GM12875 (cell line): ENCODE results near the gene WDR45.

Experiments used
- H3K4me3 ChIP-seq: one replicate; pipeline ENCODE4 v1.5.1; 2011; ENCODE audit warnings: low read depth, low read length, control low read depth
- CTCF ChIP-seq: IDR thresholded peaks from 2 replicates; pipeline ENCODE4 v1.5.1; 2011; ENCODE audit warnings: low read depth, mild to moderate bottlenecking, control low read depth, inconsistent platforms, low read length, moderate library complexity, borderline replicate concordance; ENCODE audit not compliant: insufficient read depth

WDR45 gene

GRCh38 chrX:49075347-49075746, 4.3 kb downstream of the WDR45 start:
- no peak for TF ChIP-seq CTCF
- no peak overlapping the region for H3K4me3 ChIP-seq

- TF ChIP-seq CTCF: no peak
- H3K4me3 ChIP-seq: peak within 1 kb of the TSS; percentile 58
These were observed 5.8 kb downstream of the WDR45 start, which contains the start of gene PRAF2 for GRCh38 chrX:49073601-49074575. TSS of gene PRAF2 (minus strand) at chrX:49074002. CDS start at chrX:49073987, 15 bp downstream.

DNA sequence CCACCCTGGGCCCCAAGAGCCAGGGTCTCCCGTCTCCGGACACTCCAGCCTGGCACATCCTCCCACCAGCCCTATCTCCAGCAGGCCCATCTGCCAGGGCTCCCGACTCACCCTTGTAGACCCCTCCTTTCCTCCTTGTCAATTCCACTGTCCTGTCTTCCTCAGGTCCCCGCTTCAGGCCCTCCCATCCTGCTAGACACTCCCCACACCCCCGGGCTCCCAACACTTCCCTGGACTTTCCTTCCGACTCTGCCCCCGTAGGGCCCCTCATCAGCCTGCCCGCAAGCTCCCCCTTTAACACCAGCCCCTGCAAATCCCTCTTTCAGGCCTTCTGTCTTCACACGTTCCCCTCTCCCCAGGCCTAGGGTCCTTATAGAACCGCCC, 7.0 kb downstream of the WDR45 start:
- no peak for TF ChIP-seq CTCF
- no peak overlapping the region for H3K4me3 ChIP-seq

DNA sequence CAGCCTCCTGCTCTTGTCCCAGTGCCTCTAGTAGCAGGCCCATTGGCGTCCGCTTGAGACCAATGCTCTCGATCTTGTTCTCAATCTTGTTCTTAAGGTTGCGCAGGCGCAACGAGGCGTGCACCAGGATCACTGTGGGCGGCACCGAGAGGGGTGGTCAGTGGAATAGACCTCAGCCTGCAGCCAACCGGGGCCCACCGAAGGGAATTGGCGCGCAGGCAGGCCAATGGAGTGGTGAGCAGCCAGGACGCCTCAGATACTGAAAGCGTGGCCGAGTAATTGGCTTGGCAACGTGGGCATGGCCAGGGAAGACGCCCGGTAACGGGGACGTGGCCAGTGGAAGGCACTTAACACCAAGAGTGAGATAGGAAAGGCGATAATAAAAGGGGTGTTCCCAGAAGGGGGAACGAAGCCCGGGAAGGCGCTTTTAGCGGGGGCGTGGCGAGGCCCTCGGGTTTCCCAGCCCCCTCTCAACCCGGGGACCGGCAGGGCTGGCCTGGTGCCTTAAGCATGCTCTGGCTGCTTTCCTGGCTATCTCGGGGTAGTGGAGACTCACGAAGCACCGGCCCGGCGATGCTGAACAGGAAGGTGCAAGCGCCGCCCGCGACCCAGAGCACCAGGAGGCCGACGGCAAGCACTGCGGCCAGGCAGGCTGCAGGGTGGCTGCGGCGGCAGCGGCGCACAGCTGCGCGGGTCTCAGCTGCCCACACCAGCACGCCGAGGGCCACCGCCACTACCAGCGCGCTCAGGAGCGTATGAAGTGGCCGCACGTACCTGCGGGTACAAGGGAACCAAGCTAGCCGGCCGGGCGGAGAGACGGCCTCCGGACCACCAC, 7.6 kb downstream of the WDR45 start:
- H3K4me3 ChIP-seq: no peak overlapping the region
- TF ChIP-seq CTCF: no peak

DNA sequence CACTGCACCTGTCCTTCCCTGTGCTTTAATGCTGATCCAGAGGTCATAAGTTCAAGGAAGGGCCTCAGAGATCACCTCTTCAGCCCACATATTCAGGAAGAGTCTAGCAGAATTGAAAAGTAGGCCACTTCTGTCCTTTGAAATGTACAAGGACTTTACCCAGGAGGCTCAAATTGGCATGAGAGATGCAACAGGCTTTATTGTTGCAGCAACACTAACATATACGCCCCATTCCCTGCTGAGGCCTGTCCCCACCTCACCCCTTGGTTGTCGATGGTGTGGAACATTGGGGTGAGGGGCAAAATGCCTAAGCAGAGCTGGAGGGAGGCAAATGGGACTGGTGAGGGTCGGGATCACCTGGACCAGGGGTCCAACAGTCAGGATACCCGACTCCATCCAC, 8.7 kb downstream of the WDR45 start:
- TF ChIP-seq CTCF: no peak
- no peak overlapping the region for H3K4me3 ChIP-seq

GRCh38 chrX:49069038-49069437, 10.6 kb downstream of the WDR45 start:
- TF ChIP-seq CTCF: no peak

More at GRCh38 chrX:49069038-49069437, 10.6 kb downstream of the WDR45 start:
- H3K4me3 ChIP-seq: no peak overlapping the region
